Left renal pelvis (tissue), 4 donors: ENCODE measurements around the gene MFSD12. TPM values are rescaled to one million over a fixed set of nuclear protein-coding genes. Genes with fewer than 3 reads are reported as not detected.
"Not testable (repeated sequence)": the region's sequence is repeated elsewhere in the genome, so short reads cannot be mapped to it uniquely, and the experiment has no call there.

ENCODE experiments used
- DNase-seq, 4 donors: peaks; one replicate each; pipeline ENCODE4 v3.0.0-alpha.2; 2013; ENCODE audit warnings: low read depth in 4 of 4, low spot score in 3 of 4
- polyA plus RNA-seq, 4 donors: library from polyadenylated mRNA; unstranded; fragments of 120-200 nt; gene quantifications; one replicate each; pipeline ENCODE4 v1.2.1, GENCODE V29; 2013; ENCODE audit not compliant: insufficient read length in 4 of 4

MFSD12 gene
- polyA plus RNA-seq, 4 donors: 31.5 to 68.4 (median 49.5) TPM

- no peak for DNase-seq
Observed at GRCh38 chr19:3538965-3539755, 18.2 kb downstream of the MFSD12 start, which contains the start of gene TEKTIP1. TSS of gene TEKTIP1 (plus strand) at chr19:3539174. CDS start at chr19:3539178, 4 bp downstream.

- DNase-seq: no peak
Observed at GRCh38 chr19:3538258-3538929, 19.0 kb downstream of the MFSD12 start.

- no peak for DNase-seq
Observed at GRCh38 chr19:3537438-3538240, 19.7 kb downstream of the MFSD12 start.

DNA sequence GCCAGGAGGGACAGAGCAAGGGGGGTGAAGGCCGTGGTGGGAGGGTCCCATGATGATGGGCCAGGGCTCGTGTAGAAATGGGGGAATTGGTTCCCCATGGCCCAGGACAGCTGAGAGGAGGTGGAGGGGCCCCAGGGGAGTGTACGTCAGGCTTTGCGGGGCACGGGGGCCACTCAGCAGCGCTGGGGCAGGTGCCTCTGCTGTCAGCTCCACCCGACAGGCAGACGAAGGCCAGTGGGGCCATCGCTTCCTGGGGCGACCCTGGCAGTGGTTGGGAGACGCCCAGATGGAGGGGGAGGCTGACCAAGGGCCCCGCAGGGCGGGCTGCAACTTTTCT is 20.3 kb downstream of the MFSD12 start:
- DNase-seq: no peak

DNA sequence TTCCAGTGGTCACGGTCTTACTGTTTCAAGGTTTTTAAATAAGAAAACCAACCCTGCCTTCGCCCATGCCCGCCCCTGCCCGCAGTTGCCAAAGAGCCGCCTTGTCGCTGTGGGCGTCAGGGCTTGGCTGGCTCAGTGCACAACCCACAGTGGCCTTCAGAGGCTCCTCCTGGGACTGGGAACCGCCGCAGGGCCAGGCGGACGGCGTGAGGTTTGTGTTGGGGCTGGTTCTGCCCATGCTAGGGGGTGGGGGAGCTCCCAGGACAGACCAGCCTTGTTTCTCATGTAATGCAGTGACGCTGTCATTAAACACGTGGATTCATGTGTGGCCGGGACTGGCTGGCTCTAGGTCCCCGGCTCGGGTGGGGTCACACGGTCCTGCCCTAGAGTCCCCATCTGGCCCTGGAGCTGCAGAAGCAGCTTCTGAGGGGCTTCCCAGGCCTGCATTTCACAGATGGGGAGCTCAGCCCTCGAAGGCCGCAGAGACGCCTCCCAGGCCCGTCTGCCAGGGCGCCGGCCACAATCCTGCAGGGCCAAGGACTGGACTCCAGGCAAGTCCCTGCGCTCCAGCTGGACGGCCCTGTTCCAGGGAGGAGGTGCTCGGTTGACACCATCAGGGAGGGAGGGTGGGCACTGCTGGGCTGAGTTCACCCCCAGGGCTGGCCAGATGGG is 20.8 kb downstream of the MFSD12 start:
- DNase-seq: no peak

- no peak for DNase-seq
Observed at GRCh38 chr19:3535981-3536380, 21.4 kb downstream of the MFSD12 start.

DNA sequence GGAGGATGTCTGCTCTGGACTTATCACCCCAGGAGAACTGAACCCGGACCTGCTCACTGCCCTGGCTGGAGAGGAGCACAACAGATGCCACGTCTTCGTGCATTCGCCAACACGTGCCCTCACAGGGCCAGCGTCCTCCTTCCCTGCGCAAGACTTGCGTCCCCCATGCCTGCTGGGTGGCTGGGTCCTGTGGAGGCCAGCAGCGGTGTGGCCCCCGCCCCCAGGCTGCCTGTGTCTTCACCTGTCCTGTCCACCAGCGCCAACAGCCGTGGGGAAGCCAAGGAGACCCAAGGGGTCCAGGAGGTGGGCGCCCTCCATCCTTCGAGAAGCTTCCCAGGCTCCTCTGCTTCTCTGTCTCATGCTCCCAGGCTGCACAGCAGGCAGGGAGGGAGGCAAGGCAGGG is 21.8 kb downstream of the MFSD12 start:
- no peak for DNase-seq

- DNase-seq: no peak
Observed at GRCh38 chr19:3535235-3535535, 22.2 kb downstream of the MFSD12 start.

GRCh38 chr19:3534375-3535234 is 22.8 kb downstream of the MFSD12 start:
- DNase-seq: no peak

- DNase-seq: no peak
Observed at GRCh38 chr19:3533563-3534216, 23.7 kb downstream of the MFSD12 start.

- DNase-seq: no peak
Observed at GRCh38 chr19:3533033-3533432, 24.4 kb downstream of the MFSD12 start.

- no peak for DNase-seq
Observed at GRCh38 chr19:3532154-3532786, 25.1 kb downstream of the MFSD12 start.

- DNase-seq: no peak
Observed at GRCh38 chr19:3531716-3532115, 25.7 kb downstream of the MFSD12 start.

- no peak for DNase-seq
Observed at GRCh38 chr19:3530389-3530788, 27.0 kb downstream of the MFSD12 start.

GRCh38 chr19:3529299-3529698 is 28.1 kb downstream of the MFSD12 start:
- DNase-seq: not testable (repeated sequence)

DNA sequence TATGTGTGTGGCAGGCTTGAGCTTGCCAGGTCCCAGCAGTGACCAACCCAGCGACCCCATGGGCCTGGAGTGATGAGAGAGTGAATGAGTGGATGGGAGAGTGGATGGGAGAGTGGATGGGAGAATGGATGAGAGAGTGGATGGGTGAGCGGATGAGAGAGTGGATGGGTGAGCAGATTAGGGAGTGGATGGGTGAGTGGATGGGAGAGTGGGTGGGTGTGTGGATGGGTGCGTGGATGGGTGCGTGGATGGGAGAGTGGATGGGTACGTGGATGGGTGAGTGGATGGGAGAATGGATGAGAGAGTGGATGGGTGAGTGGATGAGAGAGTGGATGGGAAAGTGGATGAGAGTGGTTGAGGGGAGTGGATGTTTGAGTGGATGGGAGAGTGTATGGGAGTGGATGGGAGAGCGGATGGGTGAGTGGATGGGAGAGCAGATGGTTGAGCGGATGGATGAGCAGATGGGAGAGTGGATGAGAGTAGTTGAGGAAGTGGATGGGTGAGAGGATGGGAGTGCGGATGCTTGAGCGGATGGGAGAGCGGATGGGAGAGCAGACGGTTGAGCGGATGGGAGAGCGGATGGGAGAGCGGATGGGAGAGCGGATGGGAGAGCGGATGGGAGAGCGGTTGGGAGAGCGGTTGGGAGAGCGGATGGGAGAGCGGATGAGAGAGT is 28.7 kb downstream of the MFSD12 start:
- no peak for DNase-seq

DNA sequence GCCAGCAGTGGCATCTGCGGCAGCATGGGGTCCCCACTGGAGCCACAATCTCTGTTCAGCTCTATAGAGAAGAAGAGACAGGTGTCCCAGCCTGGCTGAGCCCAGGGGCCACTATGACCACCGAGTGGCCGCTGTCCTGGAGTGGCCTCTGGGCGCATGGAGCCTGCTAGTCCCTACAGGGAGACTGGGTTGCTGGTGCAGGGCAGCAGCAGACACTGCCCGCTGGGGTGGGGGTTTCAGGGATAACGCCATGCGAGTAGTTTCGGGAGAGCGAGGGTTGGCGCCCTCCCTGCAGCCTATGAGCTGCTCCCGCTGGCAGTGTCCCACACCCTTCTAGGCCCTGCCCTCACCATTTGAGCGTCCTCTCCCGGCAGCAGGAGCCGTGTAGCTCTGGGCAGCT is 29.3 kb downstream of the MFSD12 start:
- no peak for DNase-seq

GRCh38 chr19:3527238-3527910 is 30.0 kb downstream of the MFSD12 start:
- no peak for DNase-seq
